GM12891 (cell line): Measurements from ENCODE around the gene UBP1.

Source experiments
- PAX5 ChIP-seq: IDR thresholded peaks from 2 replicates; pipeline ENCODE4 v1.6.1; 2011; ENCODE audit warnings: low read length, moderate library complexity, mild to moderate bottlenecking; ENCODE audit not compliant: insufficient read depth, severe bottlenecking
- POLR2A ChIP-seq: IDR thresholded peaks from 2 replicates; pipeline ENCODE4 v1.6.1; 2011; ENCODE audit warnings: low read depth, low read length, control low read depth
- POLR2AphosphoS5 ChIP-seq: IDR thresholded peaks from 2 replicates; pipeline ENCODE4 v1.6.1; 2011; ENCODE audit warnings: low read depth, low read length, control low read depth
- TAF1 ChIP-seq: IDR thresholded peaks from 2 replicates; pipeline ENCODE4 v1.6.1; 2011; ENCODE audit warnings: low read depth, low read length, control low read depth

DNA sequence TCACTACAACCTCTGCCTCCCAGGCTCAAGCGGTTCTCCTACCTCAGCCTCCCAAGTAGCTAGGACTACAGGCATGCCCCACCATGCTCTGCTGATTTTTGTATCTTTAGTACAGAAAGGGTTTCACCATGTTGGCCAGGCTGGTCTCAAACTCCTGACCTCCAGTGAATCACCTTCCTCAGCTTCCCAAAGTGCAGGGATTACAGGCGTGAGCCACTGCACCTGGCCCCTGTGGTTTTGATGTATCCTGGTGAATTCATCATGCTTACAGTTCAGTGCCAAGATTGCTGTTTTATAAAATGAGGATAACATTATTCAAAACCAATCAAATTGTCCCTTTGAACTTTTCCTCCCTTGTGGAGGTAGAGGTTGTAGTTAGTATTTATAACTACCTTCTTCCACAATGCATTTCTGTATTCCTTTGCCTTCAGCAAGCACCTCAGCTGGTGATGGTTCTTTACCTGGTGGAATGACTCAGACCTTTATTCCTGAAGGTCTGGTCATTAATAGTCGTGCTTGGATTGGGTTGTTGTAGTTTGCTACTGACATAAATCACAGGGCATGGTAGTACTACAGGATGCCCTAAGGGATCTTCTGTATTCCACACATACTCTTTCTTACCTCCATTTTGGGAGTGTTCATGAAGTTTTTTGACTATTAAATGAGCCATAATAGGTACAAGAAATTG, 76.9 kb downstream of the UBP1 start:
- TF ChIP-seq POLR2AphosphoS5 (no peak), PAX5 (no peak), POLR2A (no peak), TAF1 (no peak)
